OCI-LY7 (cell line): ENCODE data around the gene BTBD9.

Experiments used
- EZH2phosphoT487 ChIP-seq: fragments of 200-600 bp; sonication (generic); IDR thresholded peaks from 2 replicates; pipeline ENCODE4 v1.6.1; 2018; ENCODE audit warnings: low read depth, borderline replicate concordance, mild to moderate bottlenecking, mixed run types, antibody characterized with exemption, low read length, moderate library complexity, mixed read lengths
- TF ChIP-seq, protein P1 (sequence below): fragments of 200-600 bp; sonication (generic); conservative IDR thresholded peaks from 2 replicates; pipeline ENCODE4 v1.5.1; 2014; ENCODE audit warnings: mild to moderate bottlenecking, antibody characterized with exemption, low read length, moderate library complexity, mixed read lengths

DNA sequence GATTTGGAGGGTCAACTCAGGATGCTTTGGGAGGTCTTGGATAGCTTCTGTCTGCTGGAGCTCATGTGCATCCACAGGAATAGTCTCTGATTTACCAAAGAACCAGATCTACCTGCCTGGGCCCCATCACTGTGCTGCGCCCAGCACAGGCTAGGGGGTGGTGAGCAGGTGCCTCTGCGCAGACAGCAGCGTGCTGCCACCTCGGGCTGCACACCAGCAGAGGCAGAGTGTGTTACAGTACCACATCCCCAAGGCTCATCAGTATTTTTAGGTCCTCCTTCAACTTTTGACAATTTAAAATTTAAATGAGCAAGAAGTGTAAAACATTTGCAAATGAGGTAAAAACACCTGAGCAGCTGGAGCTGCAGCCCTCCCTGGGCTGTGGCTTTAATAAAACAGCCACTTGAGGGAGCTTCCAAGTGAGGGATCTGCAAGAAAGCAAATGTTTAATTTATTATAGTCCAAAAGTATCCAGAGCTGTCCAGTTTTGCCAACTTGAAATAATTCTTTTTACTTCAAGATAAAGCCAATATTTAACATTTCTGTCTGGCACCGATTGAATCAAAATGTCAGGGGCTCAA is 495.3 kb downstream of the BTBD9 start:
- TF ChIP-seq, protein P1, sequence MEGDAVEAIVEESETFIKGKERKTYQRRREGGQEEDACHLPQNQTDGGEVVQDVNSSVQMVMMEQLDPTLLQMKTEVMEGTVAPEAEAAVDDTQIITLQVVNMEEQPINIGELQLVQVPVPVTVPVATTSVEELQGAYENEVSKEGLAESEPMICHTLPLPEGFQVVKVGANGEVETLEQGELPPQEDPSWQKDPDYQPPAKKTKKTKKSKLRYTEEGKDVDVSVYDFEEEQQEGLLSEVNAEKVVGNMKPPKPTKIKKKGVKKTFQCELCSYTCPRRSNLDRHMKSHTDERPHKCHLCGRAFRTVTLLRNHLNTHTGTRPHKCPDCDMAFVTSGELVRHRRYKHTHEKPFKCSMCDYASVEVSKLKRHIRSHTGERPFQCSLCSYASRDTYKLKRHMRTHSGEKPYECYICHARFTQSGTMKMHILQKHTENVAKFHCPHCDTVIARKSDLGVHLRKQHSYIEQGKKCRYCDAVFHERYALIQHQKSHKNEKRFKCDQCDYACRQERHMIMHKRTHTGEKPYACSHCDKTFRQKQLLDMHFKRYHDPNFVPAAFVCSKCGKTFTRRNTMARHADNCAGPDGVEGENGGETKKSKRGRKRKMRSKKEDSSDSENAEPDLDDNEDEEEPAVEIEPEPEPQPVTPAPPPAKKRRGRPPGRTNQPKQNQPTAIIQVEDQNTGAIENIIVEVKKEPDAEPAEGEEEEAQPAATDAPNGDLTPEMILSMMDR, result no peak
- TF ChIP-seq EZH2phosphoT487, result no peak
